Upper lobe of left lung (tissue), 6 donors: ENCODE results near the gene L3MBTL1. TPM values are rescaled to one million over a fixed set of nuclear protein-coding genes. Genes with fewer than 3 reads are reported as not detected.

Source experiments
- ATAC-seq, 2 donors: fragments of 200-7000 bp; cut with Tn5 transposase; one replicate each; pipeline ENCODE4 v1.9.1; 2022; ENCODE audit warnings: mild to moderate bottlenecking in 2 of 2, moderate library complexity in 2 of 2; ENCODE audit not compliant: low FRiP score in 2 of 2
- DNase-seq, 2 donors: peaks; one replicate each; pipeline ENCODE4 v3.0.0-alpha.2; 2019 to 2020
- H3K27ac ChIP-seq, 4 donors: fragments of 200-600 bp; sonication (generic); one replicate each; pipeline ENCODE4 v1.5.1; 2016 to 2019
- H3K27me3 ChIP-seq, 4 donors: fragments of 200-600 bp; sonication (generic); one replicate each; pipeline ENCODE4 v1.5.1; 2017 to 2019
- H3K36me3 ChIP-seq, 4 donors: fragments of 200-600 bp; sonication (generic); one replicate each; pipeline ENCODE4 v1.5.1; 2016 to 2019
- H3K4me1 ChIP-seq, 4 donors: fragments of 200-600 bp; sonication (generic); one replicate each; pipeline ENCODE4 v1.5.1; 2018 to 2019
- H3K4me3 ChIP-seq, 4 donors: fragments of 200-600 bp; sonication (generic); one replicate each; pipeline ENCODE4 v1.5.1; 2017 to 2019; ENCODE audit warnings: mild to moderate bottlenecking in 2 of 4, moderate library complexity in 1 of 4
- H3K9me3 ChIP-seq, 4 donors: fragments of 200-600 bp; sonication (generic); one replicate each; pipeline ENCODE4 v1.5.1; 2018 to 2019
- EP300 ChIP-seq, 4 donors: sonication (generic); formaldehyde crosslinking; IDR thresholded peaks; one replicate each; pipeline ENCODE4 v1.5.1; 2017; ENCODE audit warnings: antibody characterized with exemption in 4 of 4, control low read depth in 2 of 4
- POLR2A ChIP-seq, 4 donors: fragments of 450-650 bp; IDR thresholded peaks; one replicate each; pipeline ENCODE4 v1.5.1; 2016 to 2017; ENCODE audit warnings: antibody characterized with exemption in 4 of 4, mild to moderate bottlenecking in 2 of 4
- POLR2AphosphoS5 ChIP-seq, 2 donors: sonication (generic); formaldehyde crosslinking; IDR thresholded peaks; one replicate each; pipeline ENCODE4 v1.5.1; 2017; ENCODE audit warnings: antibody characterized with exemption in 2 of 2
- WGBS, 2 donors: methylation state at CpG; one replicate each; pipeline ENCODE4 v1.1.5; 2017 to 2018; 5-methylcytosine and 5-hydroxymethylcytosine counted together
- total RNA-seq, 6 donors: library from RNA; depleted of rRNA in 4 of 6; stranded (reverse); fragments of >200 nt in 4 of 6; gene quantifications; one replicate each; pipeline versions ENCODE4 v1.1.0 to v1.2.1, GENCODE V29; 2016 to 2021
- TF ChIP-seq, protein P1 (sequence below), 6 experiments: fragments of 450-650 bp in 4 of 6; fragments of 200-600 bp in 2 of 6; sonication (generic) in 2 of 6; IDR thresholded peaks; one replicate each; pipeline ENCODE4 v1.5.1; 2016 to 2019; ENCODE audit warnings: antibody characterized with exemption in 6 of 6
- donor health status: DM: no; HTN: no; CAD: no; lungs with moderate emphysema.
- donor health status: DM: no; HTN: yes; CAD: no; lungs with severe emphysema.

Gene L3MBTL1
- total RNA-seq, 6 donors from 2014 or later = 4.9 to 50.3 (median 11.3) TPM

DNA sequence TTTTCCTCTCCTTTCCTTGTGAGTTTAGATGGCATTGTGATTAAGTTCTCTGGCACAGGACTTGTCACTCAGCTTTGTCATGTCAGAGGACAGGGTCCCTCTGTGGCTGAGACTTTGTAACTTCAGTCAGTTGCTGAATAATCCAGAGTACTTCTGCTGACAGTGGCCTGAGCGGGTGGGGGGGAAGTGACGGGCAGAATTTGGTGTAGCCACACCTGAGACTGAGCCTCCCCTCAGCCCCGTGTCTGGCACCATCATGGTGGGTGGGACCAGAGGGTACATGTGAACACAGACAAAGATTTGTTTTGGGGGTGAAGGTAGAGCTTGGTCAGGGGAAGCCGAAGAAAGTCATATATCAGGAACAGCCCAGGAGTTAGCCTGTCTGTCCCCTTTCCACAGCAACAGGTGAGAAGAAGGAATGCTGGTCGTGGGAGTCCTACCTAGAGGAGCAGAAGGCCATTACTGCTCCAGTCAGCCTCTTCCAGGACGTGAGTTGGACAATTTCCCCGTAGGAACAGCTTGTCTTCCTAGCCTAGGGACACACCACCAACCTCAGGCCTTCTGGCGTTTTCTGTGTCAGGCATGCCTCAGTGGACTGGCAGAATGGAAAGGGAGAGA lies 20.9 kb downstream of the L3MBTL1 start:
- no peaks in the 10 kb centered on the region for H3K36me3 ChIP-seq
- DNase-seq (no peak), ATAC-seq (no peak)
- no peaks in the 10 kb centered on the region for H3K27me3 ChIP-seq
- no peak for TF ChIP-seq EP300 (IDR thresholded peaks at IDR 0.05)
- TF ChIP-seq, protein P1, sequence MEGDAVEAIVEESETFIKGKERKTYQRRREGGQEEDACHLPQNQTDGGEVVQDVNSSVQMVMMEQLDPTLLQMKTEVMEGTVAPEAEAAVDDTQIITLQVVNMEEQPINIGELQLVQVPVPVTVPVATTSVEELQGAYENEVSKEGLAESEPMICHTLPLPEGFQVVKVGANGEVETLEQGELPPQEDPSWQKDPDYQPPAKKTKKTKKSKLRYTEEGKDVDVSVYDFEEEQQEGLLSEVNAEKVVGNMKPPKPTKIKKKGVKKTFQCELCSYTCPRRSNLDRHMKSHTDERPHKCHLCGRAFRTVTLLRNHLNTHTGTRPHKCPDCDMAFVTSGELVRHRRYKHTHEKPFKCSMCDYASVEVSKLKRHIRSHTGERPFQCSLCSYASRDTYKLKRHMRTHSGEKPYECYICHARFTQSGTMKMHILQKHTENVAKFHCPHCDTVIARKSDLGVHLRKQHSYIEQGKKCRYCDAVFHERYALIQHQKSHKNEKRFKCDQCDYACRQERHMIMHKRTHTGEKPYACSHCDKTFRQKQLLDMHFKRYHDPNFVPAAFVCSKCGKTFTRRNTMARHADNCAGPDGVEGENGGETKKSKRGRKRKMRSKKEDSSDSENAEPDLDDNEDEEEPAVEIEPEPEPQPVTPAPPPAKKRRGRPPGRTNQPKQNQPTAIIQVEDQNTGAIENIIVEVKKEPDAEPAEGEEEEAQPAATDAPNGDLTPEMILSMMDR (IDR thresholded peaks at IDR 0.05) = no peak
- no peak for TF ChIP-seq POLR2A (IDR thresholded peaks at IDR 0.05)
- no peak for TF ChIP-seq POLR2AphosphoS5 (IDR thresholded peaks at IDR 0.05)
- no peak overlapping the region for H3K27ac ChIP-seq
- 86 to 92% methylated on average over 8 of the region's 8 CpGs for WGBS, 2 donors
- H3K9me3 ChIP-seq = no peaks in the 10 kb centered on the region
- no peak overlapping the region for H3K4me3 ChIP-seq
- H3K4me1 ChIP-seq = no peaks in the 10 kb centered on the region

DNA sequence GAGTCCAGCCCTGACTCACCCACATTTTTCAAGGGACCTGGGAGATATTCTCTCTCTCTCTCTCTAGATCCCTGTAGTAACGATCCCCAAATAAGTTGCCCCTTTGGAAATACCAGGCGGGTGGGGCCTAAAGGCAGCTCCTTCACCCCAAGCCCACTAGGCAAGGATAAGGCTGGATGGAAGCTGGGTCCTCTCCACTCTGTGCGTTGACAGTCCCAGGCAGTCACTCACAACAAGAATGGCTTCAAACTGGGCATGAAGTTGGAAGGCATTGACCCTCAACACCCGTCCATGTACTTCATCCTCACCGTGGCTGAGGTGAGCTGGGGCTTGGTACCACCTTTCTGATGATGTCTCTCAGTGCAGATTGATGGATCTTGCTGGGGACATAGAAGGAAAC lies 21.6 kb downstream of the L3MBTL1 start:
- TF ChIP-seq POLR2A (IDR thresholded peaks at IDR 0.05) (no peak), EP300 (IDR thresholded peaks at IDR 0.05) (no peak), POLR2AphosphoS5 (IDR thresholded peaks at IDR 0.05) (no peak)
- TF ChIP-seq, protein P1 (IDR thresholded peaks at IDR 0.05) = no peak

GRCh38 chr20:43529457-43530153 lies 22.1 kb downstream of the L3MBTL1 start:
- Histone ChIP-seq H3K27me3 (no peaks in the 10 kb centered on the region), H3K4me1 (no peaks in the 10 kb centered on the region)
- no peak for ATAC-seq

More for the DNA sequence above, 21.6 kb downstream of the L3MBTL1 start:
- DNase-seq (no peak), ATAC-seq (no peak)
- H3K36me3 ChIP-seq = no peaks in the 10 kb centered on the region
- no peak overlapping the region for H3K4me3 ChIP-seq
- H3K4me1 ChIP-seq = no peaks in the 10 kb centered on the region
- no peaks in the 10 kb centered on the region for H3K9me3 ChIP-seq
- WGBS, 2 donors = 86 to 93% methylated on average over 5 of the region's 5 CpGs
- no peaks in the 10 kb centered on the region for H3K27me3 ChIP-seq
- H3K27ac ChIP-seq = no peak overlapping the region

GRCh38 chr20:43530321-43531090 lies 23.0 kb downstream of the L3MBTL1 start:
- H3K27me3 ChIP-seq = no peaks in the 10 kb centered on the region
- H3K9me3 ChIP-seq = no peaks in the 10 kb centered on the region
- H3K36me3 ChIP-seq = peaks cover 0 to 7% (median 0%) of the 10 kb centered on the region in 4 donors
- WGBS, 2 donors = 87 to 89% methylated on average over 9 to 14 of the region's 14 CpGs
- H3K27ac ChIP-seq = no peak overlapping the region
- H3K4me3 ChIP-seq = no peak overlapping the region
- no peak for DNase-seq
- ATAC-seq = no peak
- H3K4me1 ChIP-seq = no peaks in the 10 kb centered on the region
- no peak for TF ChIP-seq EP300 (IDR thresholded peaks at IDR 0.05)
- TF ChIP-seq POLR2A (IDR thresholded peaks at IDR 0.05) = no peak
- TF ChIP-seq POLR2AphosphoS5 (IDR thresholded peaks at IDR 0.05) = no peak
- TF ChIP-seq, protein P1 (IDR thresholded peaks at IDR 0.05) = no peak

More at GRCh38 chr20:43529457-43530153, 22.1 kb downstream of the L3MBTL1 start:
- DNase-seq = no peak
- no peak overlapping the region for H3K4me3 ChIP-seq
- peaks cover 0 to under 1% (median 0%) of the 10 kb centered on the region in 4 donors for H3K36me3 ChIP-seq
- no peak overlapping the region for H3K27ac ChIP-seq
- TF ChIP-seq POLR2A (IDR thresholded peaks at IDR 0.05) (no peak), EP300 (IDR thresholded peaks at IDR 0.05) (no peak), POLR2AphosphoS5 (IDR thresholded peaks at IDR 0.05) (no peak)
- TF ChIP-seq, protein P1 (IDR thresholded peaks at IDR 0.05) = no peak
- no peaks in the 10 kb centered on the region for H3K9me3 ChIP-seq
- WGBS, 2 donors = 92 to 96% methylated on average over 3 of the region's 3 CpGs
